Peyer's patch (tissue), 4 donors: ENCODE data around the gene STPG1. TPM values are rescaled to one million over a fixed set of nuclear protein-coding genes. Genes with fewer than 3 reads are reported as not detected.
A peak's percentile ranks its signal among the peaks of the same experiment; 100 is the strongest.

Experiments
- DNase-seq, 3 donors: peaks; one replicate each; pipeline ENCODE4 v3.0.0-alpha.2; 2017 to 2019
- H3K27ac ChIP-seq, 4 donors: fragments of 200-600 bp; sonication (generic); one replicate each; pipeline ENCODE4 v1.5.1; 2016 to 2019
- H3K27me3 ChIP-seq, 2 donors: fragments of 200-600 bp; sonication (generic); one replicate each; pipeline ENCODE4 v1.5.1; 2019
- H3K36me3 ChIP-seq, 3 donors: fragments of 200-600 bp; sonication (generic); one replicate each; pipeline ENCODE4 v1.5.1; 2016 to 2019
- H3K4me1 ChIP-seq, 4 donors: fragments of 200-600 bp; sonication (generic); one replicate each; pipeline ENCODE4 v1.5.1; 2016 to 2019
- H3K4me3 ChIP-seq, 4 donors: fragments of 200-600 bp; sonication (generic); 1 replicate in 3 of 4; 2 replicates in 1 of 4; pipeline ENCODE4 v1.5.1; 2016 to 2019; ENCODE audit warnings: mild to moderate bottlenecking in 1 of 4
- H3K9me3 ChIP-seq, 4 donors: fragments of 200-600 bp; sonication (generic); one replicate each; pipeline ENCODE4 v1.5.1; 2016 to 2019; ENCODE audit warnings: mild to moderate bottlenecking in 1 of 4
- POLR2A ChIP-seq, 2 donors: fragments of 450-650 bp; IDR thresholded peaks; one replicate each; pipeline ENCODE4 v1.5.1; 2017; ENCODE audit warnings: antibody characterized with exemption in 2 of 2, mild to moderate bottlenecking in 2 of 2, moderate library complexity in 2 of 2
- total RNA-seq, 4 donors: library from RNA; depleted of rRNA; stranded (reverse); fragments of >200 nt; gene quantifications; one replicate each; pipeline ENCODE4 v1.1.0, GENCODE V29; 2016
- TF ChIP-seq, protein P1 (sequence below), 6 experiments: fragments of 450-650 bp in 4 of 6; fragments of 200-600 bp in 2 of 6; sonication (generic) in 1 of 6; IDR thresholded peaks; one replicate each; pipeline ENCODE4 v1.5.1; 2017 to 2019; ENCODE audit warnings: antibody characterized with exemption in 6 of 6, mild to moderate bottlenecking in 3 of 6, moderate library complexity in 1 of 6

The STPG1 gene
- total RNA-seq, 4 donors from 2014 or later, result 3.3 to 16.5 (median 15.1) TPM

GRCh38 chr1:24374891-24375786, 38.4 kb downstream of the STPG1 start:
- Histone ChIP-seq H3K27ac (no peak overlapping the region), H3K4me3 (no peak overlapping the region), H3K9me3 (no peaks in the 10 kb centered on the region), H3K27me3 (no peaks in the 10 kb centered on the region), H3K4me1 (no peaks in the 10 kb centered on the region), H3K36me3 (peaks cover 0 to 40% (median 0%) of the 10 kb centered on the region in 3 donors)
- no peak for DNase-seq
- TF ChIP-seq, protein P1, sequence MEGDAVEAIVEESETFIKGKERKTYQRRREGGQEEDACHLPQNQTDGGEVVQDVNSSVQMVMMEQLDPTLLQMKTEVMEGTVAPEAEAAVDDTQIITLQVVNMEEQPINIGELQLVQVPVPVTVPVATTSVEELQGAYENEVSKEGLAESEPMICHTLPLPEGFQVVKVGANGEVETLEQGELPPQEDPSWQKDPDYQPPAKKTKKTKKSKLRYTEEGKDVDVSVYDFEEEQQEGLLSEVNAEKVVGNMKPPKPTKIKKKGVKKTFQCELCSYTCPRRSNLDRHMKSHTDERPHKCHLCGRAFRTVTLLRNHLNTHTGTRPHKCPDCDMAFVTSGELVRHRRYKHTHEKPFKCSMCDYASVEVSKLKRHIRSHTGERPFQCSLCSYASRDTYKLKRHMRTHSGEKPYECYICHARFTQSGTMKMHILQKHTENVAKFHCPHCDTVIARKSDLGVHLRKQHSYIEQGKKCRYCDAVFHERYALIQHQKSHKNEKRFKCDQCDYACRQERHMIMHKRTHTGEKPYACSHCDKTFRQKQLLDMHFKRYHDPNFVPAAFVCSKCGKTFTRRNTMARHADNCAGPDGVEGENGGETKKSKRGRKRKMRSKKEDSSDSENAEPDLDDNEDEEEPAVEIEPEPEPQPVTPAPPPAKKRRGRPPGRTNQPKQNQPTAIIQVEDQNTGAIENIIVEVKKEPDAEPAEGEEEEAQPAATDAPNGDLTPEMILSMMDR (IDR thresholded peaks at IDR 0.05), result no peak
- TF ChIP-seq POLR2A (IDR thresholded peaks at IDR 0.05), result no peak

DNA sequence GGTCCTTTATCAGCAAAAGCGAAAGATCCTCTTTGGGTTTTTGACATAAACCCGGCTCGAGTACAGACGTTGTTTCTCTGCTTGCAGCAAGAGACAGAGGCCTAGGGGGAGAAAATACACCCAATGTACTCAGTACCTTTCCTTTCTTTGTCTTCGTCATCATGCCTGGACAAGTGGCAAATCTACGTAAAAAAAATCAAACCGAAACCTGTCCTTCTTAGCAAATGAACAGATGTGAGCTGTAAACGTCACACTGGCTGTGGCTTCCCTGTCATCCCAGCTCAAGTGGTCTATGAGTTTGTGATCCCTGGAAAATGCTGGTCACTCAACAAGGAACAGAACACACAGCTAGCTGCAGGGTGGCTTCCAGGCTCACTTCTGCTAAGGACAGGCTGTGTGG, 39.9 kb downstream of the STPG1 start:
- no peaks in the 10 kb centered on the region for H3K27me3 ChIP-seq
- H3K36me3 ChIP-seq, result peaks cover 0 to 30% (median 0%) of the 10 kb centered on the region in 3 donors
- TF ChIP-seq POLR2A (IDR thresholded peaks at IDR 0.05), result no peak
- TF ChIP-seq, protein P1 (IDR thresholded peaks at IDR 0.05), result no peak
- peak overlapping the region in 1 of 4 donors; percentile 52 for H3K27ac ChIP-seq
- no peaks in the 10 kb centered on the region for H3K9me3 ChIP-seq
- DNase-seq, result peak in 1 of 3 donors; percentile 29
- no peaks in the 10 kb centered on the region for H3K4me1 ChIP-seq
- H3K4me3 ChIP-seq, result no peak overlapping the region

DNA sequence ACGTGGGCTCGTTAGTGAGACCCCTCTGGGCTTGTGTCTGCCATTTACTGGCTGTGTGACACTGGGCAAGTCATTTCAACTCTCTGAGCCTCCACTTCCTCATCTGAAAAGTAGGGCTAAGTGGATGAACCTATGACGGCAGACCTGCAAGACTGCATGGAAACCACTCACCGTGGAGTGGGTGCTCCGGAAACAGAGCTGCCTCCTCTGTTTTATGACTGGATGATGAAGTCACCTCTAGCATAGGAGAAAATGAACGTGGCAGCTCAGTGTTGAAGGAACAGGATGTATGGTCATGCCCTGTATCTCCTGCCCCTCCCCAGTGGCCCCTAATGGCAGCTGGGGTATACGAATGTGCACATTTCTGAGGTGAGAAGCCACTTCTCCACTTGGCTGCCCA, 40.5 kb downstream of the STPG1 start:
- Histone ChIP-seq H3K4me3 (no peak overlapping the region), H3K27ac (peak overlapping the region in 1 of 4 donors; percentile 52), H3K27me3 (no peaks in the 10 kb centered on the region), H3K36me3 (peaks cover 0 to 28% (median 0%) of the 10 kb centered on the region in 3 donors), H3K4me1 (no peaks in the 10 kb centered on the region), H3K9me3 (no peaks in the 10 kb centered on the region)
- peak in 2 of 3 donors; percentile 72 to 74 for DNase-seq
- TF ChIP-seq, protein P1 (IDR thresholded peaks at IDR 0.05), result no peak
- TF ChIP-seq POLR2A (IDR thresholded peaks at IDR 0.05), result no peak

DNA sequence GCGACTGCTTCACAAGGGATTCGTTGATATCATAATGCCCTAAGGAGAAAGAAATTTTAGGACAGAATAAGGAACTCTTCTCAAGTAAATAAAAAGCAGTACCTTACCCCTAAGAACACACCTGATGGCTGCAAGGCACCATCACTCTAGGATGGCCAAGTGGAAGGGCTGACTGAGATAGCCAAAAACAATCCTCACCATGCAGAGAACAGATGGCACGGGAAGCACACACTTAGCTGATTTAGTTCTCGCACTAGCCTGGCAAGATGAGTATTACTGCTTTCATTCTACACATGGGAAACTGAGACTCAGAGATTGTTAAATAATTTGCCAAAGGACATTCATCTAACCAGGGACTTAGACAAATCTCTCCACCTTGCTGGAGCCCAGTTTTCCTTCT, 43.8 kb downstream of the STPG1 start:
- Histone ChIP-seq H3K9me3 (no peaks in the 10 kb centered on the region), H3K36me3 (peaks cover 0 to 17% (median 0%) of the 10 kb centered on the region in 3 donors), H3K4me3 (no peak overlapping the region), H3K27ac (no peak overlapping the region), H3K4me1 (peaks cover 0 to 10% (median 0%) of the 10 kb centered on the region in 4 donors), H3K27me3 (no peaks in the 10 kb centered on the region)
- no peak for DNase-seq
- TF ChIP-seq, protein P1 (IDR thresholded peaks at IDR 0.05), result no peak
- no peak for TF ChIP-seq POLR2A (IDR thresholded peaks at IDR 0.05)

- Histone ChIP-seq H3K4me1 (peaks cover 0 to 15% (median 0%) of the 10 kb centered on the region in 4 donors), H3K36me3 (peaks cover 0 to 17% (median 0%) of the 10 kb centered on the region in 3 donors), H3K4me3 (no peak overlapping the region), H3K9me3 (no peaks in the 10 kb centered on the region), H3K27ac (no peak overlapping the region), H3K27me3 (no peaks in the 10 kb centered on the region)
- DNase-seq, result no peak
- TF ChIP-seq, protein P1 (IDR thresholded peaks at IDR 0.05), result no peak
- TF ChIP-seq POLR2A (IDR thresholded peaks at IDR 0.05), result no peak
Measured at GRCh38 chr1:24369199-24369598, 44.4 kb downstream of the STPG1 start.
